Measurements from ENCODE around the gene NT5C3A. TPM values are rescaled to one million over a fixed set of nuclear protein-coding genes. Genes with fewer than 3 reads are reported as not detected.

Gene NT5C3A
- total RNA-seq, 3 donors from 2014 or later (not counting 1 experiment from before 2014, with no cell fraction given): 33.7 to 49.8 (median 49.5) TPM

- Mint-ChIP-seq H3K27me3 (ENCODE audit: low read depth in 2 of 2) (no peaks in the 10 kb centered on the region), H3K36me3 (no peaks in the 10 kb centered on the region), H3K9me3 (no peaks in the 10 kb centered on the region), H3K4me3 (no peak overlapping the region), H3K4me1 (peaks cover 26 to 42% of the 10 kb centered on the region in 2 donors), H3K27ac (peak overlapping the region; percentile 62 to 67)
- intact Hi-C loops (cut with micrococcal nuclease): no loop called here
- Histone ChIP-seq H3K4me1 (ENCODE audit: control insufficient read depth, insufficient read depth, low read length) (peaks cover 6% of the 10 kb centered on the region), H3K27ac (ENCODE audit: low read length) (no peak overlapping the region), H3K36me3 (ENCODE audit: control insufficient read depth, insufficient read depth, low read length) (no peaks in the 10 kb centered on the region), H3K9me3 (ENCODE audit: control insufficient read depth, insufficient read depth, low read length) (no peaks in the 10 kb centered on the region), H3K27me3 (ENCODE audit: control insufficient read depth, insufficient read depth, low read length) (no peaks in the 10 kb centered on the region), H3K4me3 (ENCODE audit: low read length) (no peak overlapping the region)
- no peak for DNase-seq
- TF ChIP-seq CTCF (IDR thresholded peaks at IDR 0.05): no peak
- 99% methylated on average over 5 of the region's 6 CpGs for WGBS (ENCODE audit: insufficient coverage)
- ATAC-seq: no peak
Observed at GRCh38 chr7:33043501-33044400, 18.8 kb downstream of the NT5C3A start.

GRCh38 chr7:33041631-33042428, 20.7 kb downstream of the NT5C3A start:
- DNase-seq (no peak), ATAC-seq (no peak)
- Mint-ChIP-seq H3K4me3 (no peak overlapping the region), H3K9me3 (no peaks in the 10 kb centered on the region), H3K36me3 (no peaks in the 10 kb centered on the region), H3K27ac (peak overlapping the region; percentile 74 to 91), H3K27me3 (ENCODE audit: low read depth in 2 of 2) (no peaks in the 10 kb centered on the region), H3K4me1 (peaks cover 35 to 55% of the 10 kb centered on the region in 2 donors)
- H3K4me3 ChIP-seq (ENCODE audit: low read length): no peak overlapping the region
- peaks cover 6% of the 10 kb centered on the region for H3K4me1 ChIP-seq (ENCODE audit: control insufficient read depth, insufficient read depth, low read length)
- no peak for TF ChIP-seq CTCF (IDR thresholded peaks at IDR 0.05)
- H3K27me3 ChIP-seq (ENCODE audit: control insufficient read depth, insufficient read depth, low read length): no peaks in the 10 kb centered on the region
- no peaks in the 10 kb centered on the region for H3K9me3 ChIP-seq (ENCODE audit: control insufficient read depth, insufficient read depth, low read length)
- intact Hi-C loops (cut with micrococcal nuclease): loop anchor here (2.0 kb wide), 1 partner anchor 13 kb away; no protein-coding TSS in a partner anchor
- H3K36me3 ChIP-seq (ENCODE audit: control insufficient read depth, insufficient read depth, low read length): no peaks in the 10 kb centered on the region
- H3K27ac ChIP-seq (ENCODE audit: low read length): no peak overlapping the region
- 94% methylated on average over 5 of the region's 8 CpGs for WGBS (ENCODE audit: insufficient coverage)

GRCh38 chr7:33040803-33041516, 21.6 kb downstream of the NT5C3A start:
- no peaks in the 10 kb centered on the region for H3K27me3 ChIP-seq (ENCODE audit: control insufficient read depth, insufficient read depth, low read length)
- H3K4me1 Mint-ChIP-seq: peaks cover 35 to 55% of the 10 kb centered on the region in 2 donors
- ATAC-seq (peak; percentile 95 to 98 (median 97)), DNase-seq (peak; percentile 33 to 87)
- no peaks in the 10 kb centered on the region for H3K9me3 Mint-ChIP-seq
- H3K9me3 ChIP-seq (ENCODE audit: control insufficient read depth, insufficient read depth, low read length): no peaks in the 10 kb centered on the region
- H3K27ac Mint-ChIP-seq: peak overlapping the region; percentile 74 to 91
- WGBS (ENCODE audit: insufficient coverage): 0% methylated on average over 5 of the region's 9 CpGs
- no peaks in the 10 kb centered on the region for H3K36me3 Mint-ChIP-seq
- peak overlapping the region; percentile 68 for H3K27ac ChIP-seq (ENCODE audit: low read length)
- peaks cover 6% of the 10 kb centered on the region for H3K4me1 ChIP-seq (ENCODE audit: control insufficient read depth, insufficient read depth, low read length)
- no peaks in the 10 kb centered on the region for H3K27me3 Mint-ChIP-seq (ENCODE audit: low read depth in 2 of 2)
- no peaks in the 10 kb centered on the region for H3K36me3 ChIP-seq (ENCODE audit: control insufficient read depth, insufficient read depth, low read length)
- H3K4me3 Mint-ChIP-seq: peak overlapping the region; percentile 82
- no peak for TF ChIP-seq CTCF (IDR thresholded peaks at IDR 0.05)
- H3K4me3 ChIP-seq (ENCODE audit: low read length): peak overlapping the region; percentile 15
- intact Hi-C loops (cut with micrococcal nuclease): loop anchor here (2.0 kb wide), 1 partner anchor 14 kb away; no protein-coding TSS in a partner anchor
